DOHH2 (cell line): ENCODE data around the gene SULT4A1.

ENCODE experiments used
- CTCF ChIP-seq: fragments of 200-600 bp; sonication (generic); IDR thresholded peaks from one replicate; pipeline ENCODE4 v1.5.1; 2014; ENCODE audit warnings: antibody characterized with exemption, mild to moderate bottlenecking, low read depth, low read length; ENCODE audit not compliant: poor library complexity, severe bottlenecking
- EZH2phosphoT487 ChIP-seq: fragments of 200-600 bp; sonication (generic); IDR thresholded peaks from 2 replicates; pipeline ENCODE4 v1.6.1; 2017; ENCODE audit warnings: borderline replicate concordance, mild to moderate bottlenecking, antibody characterized with exemption, low read length, moderate library complexity, mixed read lengths

- TF ChIP-seq CTCF, result no peak
- no peak for TF ChIP-seq EZH2phosphoT487
These were observed 16.7 kb upstream of the SULT4A1 start for GRCh38 chr22:43878831-43879550.
